Activated CD4-positive, alpha-beta T cell treated with anti-CD3 and anti-CD28 coated beads, Interleukin-2, Interleukin-6, amounts not matched to agents 100 ng/mL and 50 ng/mL, durations not matched to agents 16 hours and 8 hours (primary cell): Measurements from ENCODE around the gene ZBTB7B.
A peak's percentile ranks its signal among the peaks of the same experiment; 100 is the strongest.
"Not testable (repeated sequence)": the region's sequence is repeated elsewhere in the genome, so short reads cannot be mapped to it uniquely, and the experiment has no call there.

Source experiments
- DNase-seq: peaks from one replicate; pipeline ENCODE4 v3.0.0-alpha.2; 2020

ZBTB7B gene

GRCh38 chr1:154969246-154969645 lies 33.4 kb upstream of the ZBTB7B start:
- DNase-seq = no peak

- no peak for DNase-seq
Observed at GRCh38 chr1:154969860-154970452, 32.6 kb upstream of the ZBTB7B start.

DNA sequence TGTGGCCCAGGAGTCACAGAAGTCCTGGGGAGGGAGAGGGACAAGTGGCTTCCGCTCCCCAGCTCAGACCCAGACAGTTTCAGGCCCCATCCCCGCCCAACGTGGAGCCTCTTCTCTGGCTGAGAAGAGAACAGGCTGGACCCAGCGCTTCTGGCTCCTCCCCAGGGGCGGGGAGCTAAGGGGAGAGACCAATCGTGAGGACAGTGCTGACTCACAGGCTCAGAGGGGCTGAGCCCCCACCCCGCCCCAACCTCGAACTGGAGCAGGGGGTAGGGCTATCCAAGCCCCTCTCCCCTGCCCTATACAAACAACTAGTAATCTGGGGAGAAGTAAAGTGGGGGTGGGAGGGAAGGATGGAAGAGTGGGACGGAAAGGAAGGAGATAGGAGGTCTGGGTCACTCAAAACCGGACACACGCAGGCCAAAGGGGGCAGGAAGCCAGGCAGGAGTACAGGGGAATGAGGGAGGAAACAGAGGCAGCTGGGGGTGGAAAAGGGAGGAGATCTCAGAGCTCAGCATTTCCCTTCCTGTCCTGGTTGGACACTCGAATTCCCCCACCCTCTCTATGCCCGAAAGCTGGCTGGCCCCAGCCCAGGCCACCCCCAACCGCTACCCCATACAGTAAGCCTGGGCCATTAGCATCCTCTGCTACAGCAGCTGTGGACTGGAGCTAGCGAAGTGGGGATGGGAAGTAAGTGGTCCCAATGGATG lies 31.8 kb upstream of the ZBTB7B start, which contains the start of gene SHC1:
TSS of gene SHC1 (minus strand) at position 117 of the 710 bp plus-strand sequence. CDS start 221 bp downstream, outside the sequence.
- peak; percentile 62 for DNase-seq

GRCh38 chr1:154971341-154971998 lies 31.1 kb upstream of the ZBTB7B start:
- no peak for DNase-seq

GRCh38 chr1:154972213-154972516 lies 30.4 kb upstream of the ZBTB7B start:
- DNase-seq = no peak

- no peak for DNase-seq
Observed at GRCh38 chr1:154972517-154973343, 29.9 kb upstream of the ZBTB7B start.

- DNase-seq = peak; percentile 97
Observed at GRCh38 chr1:154973344-154974101, 29.1 kb upstream of the ZBTB7B start.

GRCh38 chr1:154974102-154974807 lies 28.3 kb upstream of the ZBTB7B start, which contains the start of gene CKS1B:
Gene CKS1B, plus strand, starts transcription at chr1:154974681. Its CDS starts 65 bp downstream, at chr1:154974746.
- DNase-seq = peak; percentile 99

- peak; percentile 97 for DNase-seq
Observed at GRCh38 chr1:154974808-154975408, 27.7 kb upstream of the ZBTB7B start.

DNA sequence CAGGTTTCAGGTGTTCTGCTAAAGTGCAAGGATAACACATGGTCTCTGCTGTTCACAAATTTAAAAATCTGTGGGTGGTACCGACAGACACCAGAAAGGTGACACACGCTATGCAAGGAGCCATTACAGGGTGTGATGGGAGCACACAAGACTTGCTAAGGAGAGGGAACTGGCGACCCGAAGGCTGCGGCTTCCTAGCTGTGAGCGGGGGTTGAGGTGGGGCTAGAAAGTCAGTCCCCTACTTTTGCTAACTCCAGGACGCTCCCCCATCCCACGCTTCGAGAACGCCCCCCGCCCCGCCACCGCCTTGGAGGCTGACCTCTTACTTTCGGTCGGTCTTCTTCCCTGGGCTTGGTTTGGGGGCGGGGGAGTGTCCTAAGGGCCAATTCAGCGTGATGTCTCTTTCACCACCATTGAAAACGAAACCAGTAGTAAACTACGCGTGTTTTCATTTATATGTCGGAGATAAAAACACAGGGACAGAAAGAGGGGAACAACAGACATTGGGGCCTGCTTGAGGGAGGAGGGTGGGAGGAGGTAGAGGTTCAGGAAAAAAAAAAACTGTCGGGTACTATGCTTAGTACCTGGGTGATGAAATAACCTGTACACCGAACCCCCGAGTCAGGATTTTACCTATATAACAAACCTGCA lies 27.1 kb upstream of the ZBTB7B start:
- peak; percentile 73 for DNase-seq

DNA sequence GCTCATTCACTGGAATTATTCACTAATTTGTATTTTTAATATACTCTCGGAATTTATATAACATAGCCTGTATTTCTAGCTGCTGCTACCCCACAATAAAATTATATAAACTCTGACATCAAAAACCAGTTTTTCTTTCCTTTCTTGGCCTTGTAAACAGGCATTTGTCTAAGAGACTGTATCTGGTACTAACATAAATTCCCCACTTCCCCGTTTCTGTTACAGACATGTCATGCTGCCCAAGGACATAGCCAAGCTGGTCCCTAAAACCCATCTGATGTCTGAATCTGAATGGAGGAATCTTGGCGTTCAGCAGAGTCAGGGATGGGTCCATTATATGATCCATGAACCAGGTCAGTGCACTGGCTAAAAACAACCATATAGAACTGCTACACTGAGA lies 24.8 kb upstream of the ZBTB7B start:
- DNase-seq = not testable (repeated sequence)

GRCh38 chr1:154978360-154978759 lies 24.2 kb upstream of the ZBTB7B start:
- no peak for DNase-seq

GRCh38 chr1:154982341-154982740 lies 20.3 kb upstream of the ZBTB7B start:
- DNase-seq = no peak

- peak; percentile 99 for DNase-seq
Observed at GRCh38 chr1:154982897-154983648, 19.5 kb upstream of the ZBTB7B start, which contains the start of gene FLAD1. Gene FLAD1, plus strand, starts transcription at chr1:154983344. Its CDS starts 351 bp downstream, at chr1:154983695.

DNA sequence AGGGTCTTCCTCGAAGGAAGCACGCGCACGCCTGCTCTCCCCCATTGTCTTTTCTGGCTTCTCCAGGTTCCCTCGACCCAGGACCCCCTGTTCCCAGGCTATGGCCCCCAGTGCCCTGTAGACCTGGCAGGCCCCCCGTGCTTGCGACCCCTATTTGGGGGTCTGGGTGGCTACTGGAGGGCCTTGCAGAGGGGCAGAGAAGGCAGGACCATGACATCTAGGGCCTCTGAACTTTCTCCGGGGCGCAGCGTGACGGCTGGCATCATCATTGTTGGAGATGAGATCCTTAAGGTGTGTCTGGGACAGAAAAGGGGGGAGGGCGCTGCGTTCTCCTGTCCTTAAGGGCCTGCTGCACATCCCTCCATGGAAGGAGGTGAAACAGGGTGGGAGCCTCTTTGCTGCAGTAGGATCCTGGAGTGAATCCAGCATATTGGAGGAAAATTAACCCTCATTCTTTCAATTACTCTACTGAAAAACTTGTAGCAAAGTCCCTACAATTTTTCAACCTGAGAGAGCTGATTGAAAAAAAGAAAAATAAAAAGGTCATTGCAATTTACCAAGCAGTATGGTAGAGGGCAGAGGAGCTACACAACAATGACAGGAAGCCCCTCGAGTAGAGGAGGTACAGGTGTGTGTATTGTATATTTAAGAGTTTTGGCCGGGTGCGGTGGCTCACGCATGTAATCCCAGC lies 18.7 kb upstream of the ZBTB7B start:
- no peak for DNase-seq

DNA sequence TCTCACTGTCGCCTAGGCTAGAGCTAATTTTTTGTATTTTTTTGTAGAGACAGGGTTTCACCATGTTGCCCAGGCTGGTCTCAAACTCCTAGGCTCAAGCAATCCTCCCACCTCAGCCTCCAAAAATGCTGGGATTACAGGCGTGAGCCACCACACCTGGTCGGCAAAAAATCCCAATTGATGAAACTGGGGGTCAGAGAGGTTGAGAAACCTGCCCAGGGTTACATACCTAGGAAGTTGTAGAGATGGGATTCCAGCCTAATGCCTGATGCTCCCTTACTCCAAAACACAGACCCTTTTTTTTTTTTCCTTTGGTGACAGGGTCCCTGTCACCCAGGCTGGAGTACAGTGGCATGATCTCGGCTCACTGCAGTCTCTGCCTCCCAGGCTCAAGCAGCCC lies 15.9 kb upstream of the ZBTB7B start:
- not testable (repeated sequence) for DNase-seq

GRCh38 chr1:154987326-154987725 lies 15.3 kb upstream of the ZBTB7B start:
- DNase-seq = no peak

DNA sequence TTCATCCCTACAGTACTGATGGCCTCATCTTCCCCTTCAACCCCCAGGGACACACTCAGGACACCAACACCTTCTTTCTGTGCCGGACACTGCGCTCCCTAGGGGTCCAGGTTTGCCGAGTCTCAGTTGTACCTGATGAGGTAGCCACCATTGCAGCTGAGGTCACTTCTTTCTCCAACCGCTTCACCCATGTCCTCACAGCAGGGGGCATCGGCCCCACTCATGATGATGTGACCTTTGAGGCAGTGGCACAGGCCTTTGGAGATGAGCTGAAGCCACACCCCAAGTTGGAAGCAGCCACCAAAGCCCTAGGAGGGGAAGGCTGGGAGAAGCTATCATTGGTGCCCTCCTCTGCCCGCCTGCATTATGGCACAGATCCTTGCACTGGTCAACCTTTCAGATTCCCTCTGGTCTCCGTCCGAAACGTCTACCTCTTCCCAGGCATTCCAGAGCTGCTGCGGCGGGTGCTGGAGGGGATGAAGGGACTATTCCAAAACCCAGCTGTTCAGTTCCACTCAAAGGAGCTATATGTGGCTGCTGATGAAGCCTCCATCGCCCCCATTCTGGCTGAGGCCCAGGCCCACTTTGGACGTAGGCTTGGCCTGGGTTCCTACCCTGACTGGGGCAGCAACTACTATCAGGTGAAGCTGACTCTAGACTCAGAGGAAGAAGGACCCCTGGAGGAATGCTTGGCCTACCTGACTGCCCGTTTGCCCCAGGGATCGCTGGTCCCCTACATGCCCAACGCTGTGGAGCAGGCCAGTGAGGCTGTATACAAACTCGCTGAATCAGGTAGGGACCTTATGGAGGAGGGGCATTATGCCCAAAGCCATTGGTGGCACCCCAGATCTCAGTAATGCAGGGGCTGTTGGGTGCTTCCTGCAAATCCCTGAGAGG lies 14.3 kb upstream of the ZBTB7B start:
- DNase-seq = no peak
